Epithelial cell of alveolus of lung (primary cell): ENCODE results near the gene PTGES2. TPM values are rescaled to one million over a fixed set of nuclear protein-coding genes. Genes with fewer than 3 reads are reported as not detected.

Experiments used
- total RNA-seq: library from RNA; depleted of rRNA; stranded (reverse); fragments of >200 nt; gene quantifications from 2 replicates; pipeline ENCODE4 v1.2.1, GENCODE V29; 2015

PTGES2 gene
- total RNA-seq = 55.6 and 70.1 TPM in 2 replicates

DNA sequence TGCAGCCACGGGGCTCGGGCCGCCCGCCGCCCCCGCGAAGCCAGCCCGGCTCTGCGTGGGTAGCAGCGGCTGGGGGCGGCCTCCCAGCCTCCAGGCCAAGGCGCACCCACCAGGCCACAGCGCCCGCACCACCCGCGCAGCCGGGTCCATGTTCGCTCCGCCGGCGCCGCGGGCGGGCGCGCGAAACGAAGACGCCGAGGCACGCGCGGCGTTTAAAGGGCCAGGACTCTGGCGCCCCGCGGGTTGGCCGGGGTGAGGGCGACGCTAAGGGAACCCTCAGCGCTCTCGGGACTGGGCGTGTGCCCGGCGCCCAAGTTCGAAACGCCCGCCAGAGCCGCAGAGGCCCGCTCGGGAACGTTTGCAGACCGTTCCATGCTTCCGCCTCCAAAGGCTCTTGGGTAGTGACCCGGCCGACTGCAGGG, at the start of gene PTGES2:
Gene PTGES2 (minus strand): TSS at position 162 of the 422 bp plus-strand sequence. CDS start 12 bp downstream, at position 150.

DNA sequence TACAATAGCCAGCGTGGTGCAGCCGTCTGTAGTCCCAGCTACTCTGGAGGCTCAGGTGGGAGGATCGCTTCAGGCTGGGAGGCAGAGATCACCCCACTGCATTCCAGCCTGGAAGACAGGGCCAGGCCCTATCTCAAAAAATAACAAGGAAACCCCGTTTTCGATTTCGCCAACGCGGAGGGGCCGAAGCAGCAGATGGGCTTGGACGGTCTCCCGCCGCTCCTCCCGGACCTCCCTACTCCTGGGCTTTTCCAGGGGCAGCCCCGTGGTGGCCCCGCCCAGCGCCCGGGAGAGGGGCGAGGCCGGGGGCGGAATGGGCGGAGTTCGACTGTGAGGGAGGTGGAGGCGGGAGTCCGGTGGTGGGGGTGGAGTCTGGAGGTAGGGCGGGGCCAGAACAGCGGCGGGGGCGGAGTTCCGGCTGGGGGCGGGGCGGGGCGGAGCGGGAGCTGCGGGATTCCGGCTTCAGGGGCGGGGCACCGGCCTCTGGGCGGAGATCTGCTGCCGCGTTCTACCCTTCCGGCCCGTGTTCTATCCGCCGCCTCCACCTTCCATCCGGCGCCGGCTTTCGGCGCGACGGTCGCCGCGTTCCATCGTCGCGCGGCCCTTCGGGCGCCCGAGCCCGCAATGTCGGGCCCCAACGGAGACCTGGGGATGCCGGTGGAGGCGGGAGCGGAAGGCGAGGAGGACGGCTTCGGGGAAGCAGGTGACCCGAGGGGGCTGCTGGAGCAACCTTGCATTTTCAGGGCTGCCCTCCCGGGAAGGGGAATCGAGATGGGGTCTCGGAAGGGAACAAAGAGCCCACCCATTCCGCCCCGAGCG, 32.5 kb upstream of the PTGES2 start, which contains the start of gene BBLN:
Gene BBLN (plus strand): TSS at position 482 of the 819 bp plus-strand sequence. CDS start 143 bp downstream, at position 625.

DNA sequence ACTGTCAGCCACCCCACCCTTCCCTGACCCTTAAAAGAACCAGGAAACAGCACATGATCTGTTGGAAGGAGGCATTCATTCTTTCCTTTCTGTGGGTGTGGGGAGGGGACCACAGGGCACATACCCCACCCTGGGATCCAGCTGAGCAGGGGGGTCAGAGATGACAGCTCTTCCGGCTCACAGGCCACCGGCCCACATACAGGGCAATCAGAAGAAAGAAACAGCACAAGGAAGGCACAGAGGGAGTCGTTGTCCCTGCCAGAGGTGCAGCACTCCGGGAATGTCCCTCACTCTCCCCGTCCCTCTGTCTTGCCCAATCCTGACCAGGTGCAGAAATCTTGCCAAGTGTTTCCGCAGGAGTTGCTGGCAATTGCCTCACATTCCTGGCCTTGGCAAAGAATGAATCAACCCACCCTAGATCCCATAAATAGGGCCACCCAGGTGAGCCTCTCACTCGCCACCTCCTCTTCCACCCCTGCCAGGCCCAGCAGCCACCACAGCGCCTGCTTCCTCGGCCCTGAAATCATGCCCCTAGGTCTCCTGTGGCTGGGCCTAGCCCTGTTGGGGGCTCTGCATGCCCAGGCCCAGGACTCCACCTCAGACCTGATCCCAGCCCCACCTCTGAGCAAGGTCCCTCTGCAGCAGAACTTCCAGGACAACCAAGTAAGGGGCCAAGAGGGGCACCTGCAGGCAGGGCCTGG, 21.6 kb upstream of the PTGES2 start, which contains the start of gene LCN2:
Gene LCN2 (plus strand): TSS at position 453 of the 701 bp plus-strand sequence. CDS start 73 bp downstream, at position 526.

Other genes starting within 250 kb of the PTGES2 start
- gene ST6GALNAC6, start 228.1 kb downstream of the PTGES2 start, total RNA-seq = 66.2 and 92.5 TPM in 2 replicates
- 33.8 and 56.2 TPM in 2 replicates for gene ST6GALNAC4, start 210.7 kb downstream of the PTGES2 start, total RNA-seq
- 1.9 and 3.7 TPM in 2 replicates for gene PIP5KL1, start 197.0 kb downstream of the PTGES2 start, total RNA-seq
- gene DPM2, start 189.9 kb downstream of the PTGES2 start, total RNA-seq = 15.3 and 21.7 TPM in 2 replicates
- gene EEIG1, start 146.7 kb downstream of the PTGES2 start, total RNA-seq = 5.3 and 6.6 TPM in 2 replicates
- gene NAIF1, start 60.4 kb downstream of the PTGES2 start, total RNA-seq = 6.6 and 11.5 TPM in 2 replicates
- gene SLC25A25, start 59.5 kb downstream of the PTGES2 start, total RNA-seq = 14.8 and 15.6 TPM in 2 replicates
- gene LCN2, start 21.7 kb upstream of the PTGES2 start, total RNA-seq = 1.8 TPM in 1 of 2 replicates, not detected in the other
- gene BBLN, start 32.5 kb upstream of the PTGES2 start, total RNA-seq = 265 and 358 TPM in 2 replicates
- 37.4 and 61.9 TPM in 2 replicates for gene CIZ1, start 63.8 kb upstream of the PTGES2 start, total RNA-seq
- gene DNM1, start 75.7 kb upstream of the PTGES2 start, total RNA-seq = 8.7 and 23.2 TPM in 2 replicates
- 77.1 and 120 TPM in 2 replicates for gene GOLGA2, start 148.3 kb upstream of the PTGES2 start, total RNA-seq
- 29.1 and 45.1 TPM in 2 replicates for gene SWI5, start 148.5 kb upstream of the PTGES2 start, total RNA-seq
- gene TRUB2, start 194.7 kb upstream of the PTGES2 start, total RNA-seq = 12.9 and 20.2 TPM in 2 replicates
- gene COQ4, start 195.1 kb upstream of the PTGES2 start, total RNA-seq = 34.3 and 59.9 TPM in 2 replicates
- 16.4 and 26.8 TPM in 2 replicates for gene SLC27A4, start 212.8 kb upstream of the PTGES2 start, total RNA-seq
- 37.8 and 39.4 TPM in 2 replicates for gene URM1, start 243.6 kb upstream of the PTGES2 start, total RNA-seq